ENCODE measurements around the gene WDR45B.

The WDR45B gene

GRCh38 chr17:82648165-82648668, at the start of gene WDR45B:
TSS of gene WDR45B (minus strand) at chr17:82648444. CDS start at chr17:82648340, 104 bp downstream.
- FAIRE-seq, result peak; percentile 98
- peak; percentile 95 for DNase-seq (ENCODE audit: insufficient read length, low spot score)

GRCh38 chr17:82697808-82698064, 49.5 kb upstream of the WDR45B start:
- FAIRE-seq, result no peak
- no peak for DNase-seq (ENCODE audit: insufficient read length, low spot score)

- no peak for FAIRE-seq
- DNase-seq (ENCODE audit: insufficient read length, low spot score), result no peak
These were observed 48.9 kb upstream of the WDR45B start for GRCh38 chr17:82696916-82697807.

GRCh38 chr17:82696259-82696658, 48.0 kb upstream of the WDR45B start:
- FAIRE-seq, result no peak
- DNase-seq (ENCODE audit: insufficient read length, low spot score), result no peak

GRCh38 chr17:82694647-82695046, 46.4 kb upstream of the WDR45B start:
- FAIRE-seq (no peak), DNase-seq (ENCODE audit: insufficient read length, low spot score) (no peak)

- DNase-seq (ENCODE audit: insufficient read length, low spot score) (no peak), FAIRE-seq (no peak)
These were observed 45.1 kb upstream of the WDR45B start for GRCh38 chr17:82693168-82693867.

- DNase-seq (ENCODE audit: insufficient read length, low spot score) (no peak), FAIRE-seq (no peak)
These were observed 44.0 kb upstream of the WDR45B start for GRCh38 chr17:82692268-82692667.

- FAIRE-seq (no peak), DNase-seq (ENCODE audit: insufficient read length, low spot score) (no peak)
These were observed 43.5 kb upstream of the WDR45B start for GRCh38 chr17:82691714-82692113.

GRCh38 chr17:82690786-82691489, 42.7 kb upstream of the WDR45B start:
- FAIRE-seq, result no peak
- DNase-seq (ENCODE audit: insufficient read length, low spot score), result no peak

GRCh38 chr17:82689077-82689476, 40.8 kb upstream of the WDR45B start:
- FAIRE-seq (no peak), DNase-seq (ENCODE audit: insufficient read length, low spot score) (no peak)

- DNase-seq (ENCODE audit: insufficient read length, low spot score) (no peak), FAIRE-seq (no peak)
These were observed 39.6 kb upstream of the WDR45B start for GRCh38 chr17:82687871-82688270.

GRCh38 chr17:82687375-82687861, 39.2 kb upstream of the WDR45B start:
- DNase-seq (ENCODE audit: insufficient read length, low spot score) (no peak), FAIRE-seq (no peak)

GRCh38 chr17:82686366-82687324, 38.4 kb upstream of the WDR45B start:
- FAIRE-seq (no peak), DNase-seq (ENCODE audit: insufficient read length, low spot score) (no peak)

GRCh38 chr17:82685291-82685690, 37.0 kb upstream of the WDR45B start:
- DNase-seq (ENCODE audit: insufficient read length, low spot score), result no peak
- FAIRE-seq, result no peak

GRCh38 chr17:82684228-82684841, 36.1 kb upstream of the WDR45B start:
- FAIRE-seq (no peak), DNase-seq (ENCODE audit: insufficient read length, low spot score) (no peak)

- no peak for DNase-seq (ENCODE audit: insufficient read length, low spot score)
- FAIRE-seq, result no peak
These were observed 35.3 kb upstream of the WDR45B start for GRCh38 chr17:82683534-82683933.

- FAIRE-seq (no peak), DNase-seq (ENCODE audit: insufficient read length, low spot score) (no peak)
These were observed 33.3 kb upstream of the WDR45B start for GRCh38 chr17:82681547-82681946.

- DNase-seq (ENCODE audit: insufficient read length, low spot score) (no peak), FAIRE-seq (no peak)
These were observed 31.6 kb upstream of the WDR45B start for GRCh38 chr17:82679586-82680465.

Measured in HTR-8/SVneo (cell line).